ENCODE data around the gene PIM3. TPM values are rescaled to one million over a fixed set of nuclear protein-coding genes. Genes with fewer than 3 reads are reported as not detected.

The PIM3 gene
- total and polyA plus RNA-seq, 10 of the 15 experiments (the other 5 are each of a cell fraction or from before 2014, with no cell fraction given), result 0.31 to 60.8 (median 12.4) TPM

DNA sequence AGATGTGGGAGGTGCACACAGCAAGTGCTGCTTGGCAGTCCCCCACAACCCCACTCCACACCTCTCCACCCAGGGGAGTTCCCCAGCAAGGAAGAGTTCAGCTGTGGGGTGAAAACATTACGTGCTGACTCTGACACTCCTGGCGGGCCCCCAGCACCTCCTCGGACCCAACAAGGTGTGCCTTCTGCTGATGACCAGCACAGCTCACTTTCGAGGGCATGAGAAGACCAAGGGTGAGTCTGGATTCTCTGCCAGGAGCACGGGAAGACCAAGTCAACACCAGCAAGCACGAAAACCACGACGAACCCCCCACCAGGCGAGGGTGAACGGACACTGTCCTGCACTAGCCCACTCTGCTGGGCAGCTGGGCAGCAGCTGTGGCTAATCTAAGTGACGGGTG is 43.7 kb upstream of the PIM3 start:
- TF ChIP-seq ZNF274 (IDR thresholded peaks at IDR 0.05; ENCODE audit: insufficient read depth, insufficient read length) (no peak), CEBPB (IDR thresholded peaks at IDR 0.05; ENCODE audit: borderline replicate concordance in 1 of 2, low read depth in 2 of 2, low read length in 2 of 2) (no peak), EP300 (IDR thresholded peaks at IDR 0.05; ENCODE audit: borderline replicate concordance in 1 of 2, control insufficient read depth in 1 of 2, low read depth in 2 of 2, low read length in 2 of 2) (no peak), POLR2A (IDR thresholded peaks at IDR 0.05; ENCODE audit: low read depth, low read length) (no peak), SPI1 (IDR thresholded peaks at IDR 0.05; ENCODE audit: borderline replicate concordance, insufficient read depth, low read depth, low read length) (no peak)
- TF ChIP-seq, protein P1, sequence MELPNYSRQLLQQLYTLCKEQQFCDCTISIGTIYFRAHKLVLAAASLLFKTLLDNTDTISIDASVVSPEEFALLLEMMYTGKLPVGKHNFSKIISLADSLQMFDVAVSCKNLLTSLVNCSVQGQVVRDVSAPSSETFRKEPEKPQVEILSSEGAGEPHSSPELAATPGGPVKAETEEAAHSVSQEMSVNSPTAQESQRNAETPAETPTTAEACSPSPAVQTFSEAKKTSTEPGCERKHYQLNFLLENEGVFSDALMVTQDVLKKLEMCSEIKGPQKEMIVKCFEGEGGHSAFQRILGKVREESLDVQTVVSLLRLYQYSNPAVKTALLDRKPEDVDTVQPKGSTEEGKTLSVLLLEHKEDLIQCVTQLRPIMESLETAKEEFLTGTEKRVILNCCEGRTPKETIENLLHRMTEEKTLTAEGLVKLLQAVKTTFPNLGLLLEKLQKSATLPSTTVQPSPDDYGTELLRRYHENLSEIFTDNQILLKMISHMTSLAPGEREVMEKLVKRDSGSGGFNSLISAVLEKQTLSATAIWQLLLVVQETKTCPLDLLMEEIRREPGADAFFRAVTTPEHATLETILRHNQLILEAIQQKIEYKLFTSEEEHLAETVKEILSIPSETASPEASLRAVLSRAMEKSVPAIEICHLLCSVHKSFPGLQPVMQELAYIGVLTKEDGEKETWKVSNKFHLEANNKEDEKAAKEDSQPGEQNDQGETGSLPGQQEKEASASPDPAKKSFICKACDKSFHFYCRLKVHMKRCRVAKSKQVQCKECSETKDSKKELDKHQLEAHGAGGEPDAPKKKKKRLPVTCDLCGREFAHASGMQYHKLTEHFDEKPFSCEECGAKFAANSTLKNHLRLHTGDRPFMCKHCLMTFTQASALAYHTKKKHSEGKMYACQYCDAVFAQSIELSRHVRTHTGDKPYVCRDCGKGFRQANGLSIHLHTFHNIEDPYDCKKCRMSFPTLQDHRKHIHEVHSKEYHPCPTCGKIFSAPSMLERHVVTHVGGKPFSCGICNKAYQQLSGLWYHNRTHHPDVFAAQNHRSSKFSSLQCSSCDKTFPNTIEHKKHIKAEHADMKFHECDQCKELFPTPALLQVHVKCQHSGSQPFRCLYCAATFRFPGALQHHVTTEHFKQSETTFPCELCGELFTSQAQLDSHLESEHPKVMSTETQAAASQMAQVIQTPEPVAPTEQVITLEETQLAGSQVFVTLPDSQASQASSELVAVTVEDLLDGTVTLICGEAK (IDR thresholded peaks at IDR 0.05; ENCODE audit: borderline replicate concordance), result no peak
- TF ChIP-seq, protein P2, sequence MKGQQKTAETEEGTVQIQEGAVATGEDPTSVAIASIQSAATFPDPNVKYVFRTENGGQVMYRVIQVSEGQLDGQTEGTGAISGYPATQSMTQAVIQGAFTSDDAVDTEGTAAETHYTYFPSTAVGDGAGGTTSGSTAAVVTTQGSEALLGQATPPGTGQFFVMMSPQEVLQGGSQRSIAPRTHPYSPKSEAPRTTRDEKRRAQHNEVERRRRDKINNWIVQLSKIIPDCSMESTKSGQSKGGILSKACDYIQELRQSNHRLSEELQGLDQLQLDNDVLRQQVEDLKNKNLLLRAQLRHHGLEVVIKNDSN (IDR thresholded peaks at IDR 0.05; ENCODE audit: borderline replicate concordance, extremely low read length, insufficient read depth, low read depth, low read length), result no peak
- TF ChIP-seq, protein P3, sequence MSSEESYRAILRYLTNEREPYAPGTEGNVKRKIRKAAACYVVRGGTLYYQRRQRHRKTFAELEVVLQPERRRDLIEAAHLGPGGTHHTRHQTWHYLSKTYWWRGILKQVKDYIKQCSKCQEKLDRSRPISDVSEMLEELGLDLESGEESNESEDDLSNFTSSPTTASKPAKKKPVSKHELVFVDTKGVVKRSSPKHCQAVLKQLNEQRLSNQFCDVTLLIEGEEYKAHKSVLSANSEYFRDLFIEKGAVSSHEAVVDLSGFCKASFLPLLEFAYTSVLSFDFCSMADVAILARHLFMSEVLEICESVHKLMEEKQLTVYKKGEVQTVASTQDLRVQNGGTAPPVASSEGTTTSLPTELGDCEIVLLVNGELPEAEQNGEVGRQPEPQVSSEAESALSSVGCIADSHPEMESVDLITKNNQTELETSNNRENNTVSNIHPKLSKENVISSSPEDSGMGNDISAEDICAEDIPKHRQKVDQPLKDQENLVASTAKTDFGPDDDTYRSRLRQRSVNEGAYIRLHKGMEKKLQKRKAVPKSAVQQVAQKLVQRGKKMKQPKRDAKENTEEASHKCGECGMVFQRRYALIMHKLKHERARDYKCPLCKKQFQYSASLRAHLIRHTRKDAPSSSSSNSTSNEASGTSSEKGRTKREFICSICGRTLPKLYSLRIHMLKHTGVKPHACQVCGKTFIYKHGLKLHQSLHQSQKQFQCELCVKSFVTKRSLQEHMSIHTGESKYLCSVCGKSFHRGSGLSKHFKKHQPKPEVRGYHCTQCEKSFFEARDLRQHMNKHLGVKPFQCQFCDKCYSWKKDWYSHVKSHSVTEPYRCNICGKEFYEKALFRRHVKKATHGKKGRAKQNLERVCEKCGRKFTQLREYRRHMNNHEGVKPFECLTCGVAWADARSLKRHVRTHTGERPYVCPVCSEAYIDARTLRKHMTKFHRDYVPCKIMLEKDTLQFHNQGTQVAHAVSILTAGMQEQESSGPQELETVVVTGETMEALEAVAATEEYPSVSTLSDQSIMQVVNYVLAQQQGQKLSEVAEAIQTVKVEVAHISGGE (CRISPR knock-in tag; IDR thresholded peaks at IDR 0.05), result no peak
- FAIRE-seq, result no peak
- Histone ChIP-seq H3K79me2 (ENCODE audit: control insufficient read depth, insufficient read depth, low read length) (peaks cover 26% of the 10 kb centered on the region), H4K20me1 (ENCODE audit: control insufficient read depth, insufficient read depth) (no peaks in the 10 kb centered on the region), H3K36me3 (ENCODE audit: control insufficient read depth in 2 of 2, insufficient read depth in 2 of 2, low read length in 1 of 2) (peaks cover 0 to 5% of the 10 kb centered on the region in 2 experiments; a peak in 3 of 4 replicates), H3K27ac (ENCODE audit: control insufficient read depth, insufficient read depth) (no peak overlapping the region), H2AFZ (ENCODE audit: control insufficient read depth, low read depth, low read length) (no peak overlapping the region), H3K9ac (ENCODE audit: control insufficient read depth, insufficient read depth, low read length) (no peak overlapping the region), H3K9me3 (replicated peaks; ENCODE audit: control insufficient read depth, insufficient read depth, low read length) (no peaks in the 10 kb centered on the region), H3K27me3 (replicated peaks in 1 of 2; ENCODE audit: control insufficient read depth in 2 of 2, insufficient read depth in 2 of 2, low read length in 1 of 2) (no peaks in the 10 kb centered on the region), H3K4me1 (ENCODE audit: control insufficient read depth, insufficient read depth, low read length) (peaks cover 16% of the 10 kb centered on the region), H3K4me3 (peak overlapping the region; percentile 92; the same call in 1 of the 2 replicates), H3K4me2 (ENCODE audit: control insufficient read depth, insufficient read depth) (peak overlapping the region; percentile 81)
- no peak for ATAC-seq
- ChIA-PET POLR2A (interaction anchor here (1.1 to 1.2 kb wide), 2 partner anchors 9 to 100 kb away, joined by 3 to 5 read pairs; no protein-coding TSS in a partner anchor), SMC1A (ENCODE audit: uncharacterized antibody, unreplicated experiment) (interaction anchor here (2.0 kb wide), 1 partner anchor 62 kb away, joined by 6 read pairs; no protein-coding TSS in a partner anchor), CTCF (interaction anchor here (0.6 to 1.0 kb wide), 2 partner anchors 87 to 144 kb away, joined by 3 to 4 read pairs; no protein-coding TSS in a partner anchor), RAD21 (ENCODE audit: unreplicated experiment) (interaction anchor here (1.7 kb wide), 1 partner anchor 35 kb away, joined by 6 read pairs; no protein-coding TSS in a partner anchor)
- 78% methylated on average over 11 of the region's 11 CpGs for WGBS (ENCODE audit: insufficient coverage, insufficient replicate concordance, low lambda C conversion rate, missing lambda C conversion rate)
- intact Hi-C loops (cut with micrococcal nuclease; ENCODE audit: unreplicated experiment), result no loop called here
- in situ Hi-C loops (cut with MboI), result no loop called here
- no peak for DNase-seq (ENCODE audit: low read depth, low spot score)
- TSS peak; percentile 52 for BruUV-seq (replicated peaks)
